Measurements from ENCODE around the gene SLC25A42. TPM values are rescaled to one million over a fixed set of nuclear protein-coding genes. Genes with fewer than 3 reads are reported as not detected.

The SLC25A42 gene
- total RNA-seq, 2 donors from 2014 or later, result 18.2 to 27.7 TPM

DNA sequence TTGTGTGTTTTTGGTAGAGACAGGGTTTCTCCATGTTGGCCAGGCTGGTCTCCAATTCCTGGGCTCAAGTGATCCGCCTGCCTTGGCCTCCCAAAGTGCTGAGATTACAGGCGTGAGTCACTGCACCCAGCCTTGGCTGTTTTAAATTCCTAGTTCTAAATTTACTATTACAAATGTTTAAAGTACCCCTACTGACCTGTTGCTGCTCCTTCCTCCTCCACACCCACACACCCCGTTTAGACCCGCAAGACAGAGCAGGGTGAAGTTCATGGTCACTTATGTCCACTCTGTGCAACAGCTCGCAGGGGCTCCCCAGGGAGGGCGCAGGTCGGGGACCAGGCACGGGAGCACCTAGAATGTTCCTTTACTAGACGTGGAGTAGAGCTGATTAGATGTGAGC, 45.8 kb downstream of the SLC25A42 start:
- no peak for ATAC-seq (replicated peaks in 1 of 2)
- no peaks in the 10 kb centered on the region for H3K27me3 Mint-ChIP-seq (ENCODE audit: low read depth)
- H3K27ac Mint-ChIP-seq, result no peak overlapping the region
- H3K36me3 Mint-ChIP-seq (ENCODE audit: insufficient read depth in 2 of 2), result no peaks in the 10 kb centered on the region
- no peaks in the 10 kb centered on the region for H3K9me3 Mint-ChIP-seq
- no peak for DNase-seq
- no peaks in the 10 kb centered on the region for H3K4me1 Mint-ChIP-seq (ENCODE audit: low read depth)
- H3K4me3 Mint-ChIP-seq, result no peak overlapping the region

DNA sequence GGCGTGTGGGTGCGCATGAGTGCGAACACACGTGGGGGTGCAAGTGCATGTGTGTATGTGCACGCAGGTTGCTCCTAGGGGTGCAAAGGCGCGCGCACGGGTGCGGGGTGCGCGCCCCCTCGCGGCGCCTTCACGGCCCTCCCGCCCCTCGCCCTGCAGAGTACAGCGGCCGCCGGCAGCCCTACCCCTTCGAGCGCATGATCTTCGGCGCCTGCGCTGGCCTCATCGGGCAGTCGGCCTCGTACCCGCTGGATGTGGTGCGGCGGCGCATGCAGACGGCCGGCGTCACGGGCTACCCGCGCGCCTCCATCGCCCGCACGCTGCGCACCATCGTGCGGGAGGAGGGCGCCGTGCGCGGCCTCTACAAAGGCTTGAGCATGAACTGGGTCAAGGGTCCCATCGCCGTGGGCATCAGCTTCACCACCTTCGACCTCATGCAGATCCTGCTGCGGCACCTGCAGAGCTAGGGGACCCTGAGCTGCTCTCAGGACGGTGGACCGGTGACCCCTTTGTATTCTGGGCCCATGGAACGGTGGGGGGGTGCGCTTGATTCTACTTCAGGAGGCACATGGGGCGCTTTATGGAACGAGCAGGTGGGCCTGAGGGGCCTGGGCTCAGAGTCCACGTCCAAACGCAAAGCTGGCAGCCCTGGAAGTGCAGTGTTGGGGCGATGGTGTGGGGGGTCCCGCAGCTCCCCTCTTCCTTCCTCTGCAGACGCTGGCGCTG, 46.8 kb downstream of the SLC25A42 start:
- H3K9me3 Mint-ChIP-seq, result no peaks in the 10 kb centered on the region
- no peaks in the 10 kb centered on the region for H3K4me1 Mint-ChIP-seq (ENCODE audit: low read depth)
- no peaks in the 10 kb centered on the region for H3K36me3 Mint-ChIP-seq (ENCODE audit: insufficient read depth in 2 of 2)
- H3K27me3 Mint-ChIP-seq (ENCODE audit: low read depth), result no peaks in the 10 kb centered on the region
- ATAC-seq (replicated peaks in 1 of 2) (peak; percentile 46 to 51), DNase-seq (peak; percentile 22 to 24)
- H3K4me3 Mint-ChIP-seq, result no peak overlapping the region
- no peak overlapping the region for H3K27ac Mint-ChIP-seq

DNA sequence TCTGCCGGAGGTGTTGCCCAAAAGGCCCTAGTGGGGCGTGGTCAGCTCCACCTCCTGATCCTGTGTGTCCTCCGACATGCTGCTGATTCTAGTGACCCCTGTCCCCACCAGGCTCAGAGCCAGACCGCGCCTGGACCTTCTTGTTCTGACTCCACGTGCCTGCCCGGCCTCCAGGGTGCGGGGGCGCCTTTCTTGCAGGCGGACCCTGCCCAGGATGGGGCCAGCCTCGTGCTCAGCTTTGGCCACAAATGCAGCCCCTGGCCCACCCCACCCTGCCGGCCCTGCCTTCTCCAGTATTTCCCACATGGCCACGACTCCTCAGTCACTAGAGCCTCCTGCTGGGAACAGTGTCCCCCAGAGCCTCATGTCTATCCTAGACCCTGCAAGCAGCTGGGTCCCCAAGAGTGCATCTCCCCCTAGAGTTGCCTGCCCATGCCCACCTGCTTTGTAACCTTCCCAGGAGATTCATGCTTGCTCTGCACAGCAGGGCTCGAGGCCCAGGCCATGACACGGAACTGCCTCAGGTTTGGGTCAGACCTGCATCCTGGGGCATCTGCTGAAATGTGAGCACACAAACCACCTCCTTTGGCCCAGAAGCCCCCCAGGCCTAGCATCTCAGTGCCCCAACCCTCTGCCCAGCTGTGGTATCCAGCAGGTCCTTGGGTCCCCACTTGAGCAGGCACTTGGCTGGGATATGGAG, 47.5 kb downstream of the SLC25A42 start:
- ATAC-seq (replicated peaks in 1 of 2) (no peak), DNase-seq (no peak)
- H3K36me3 Mint-ChIP-seq (ENCODE audit: insufficient read depth in 2 of 2), result no peaks in the 10 kb centered on the region
- H3K4me3 Mint-ChIP-seq, result no peak overlapping the region
- H3K9me3 Mint-ChIP-seq, result no peaks in the 10 kb centered on the region
- no peaks in the 10 kb centered on the region for H3K27me3 Mint-ChIP-seq (ENCODE audit: low read depth)
- H3K4me1 Mint-ChIP-seq (ENCODE audit: low read depth), result no peaks in the 10 kb centered on the region
- no peak overlapping the region for H3K27ac Mint-ChIP-seq

DNA sequence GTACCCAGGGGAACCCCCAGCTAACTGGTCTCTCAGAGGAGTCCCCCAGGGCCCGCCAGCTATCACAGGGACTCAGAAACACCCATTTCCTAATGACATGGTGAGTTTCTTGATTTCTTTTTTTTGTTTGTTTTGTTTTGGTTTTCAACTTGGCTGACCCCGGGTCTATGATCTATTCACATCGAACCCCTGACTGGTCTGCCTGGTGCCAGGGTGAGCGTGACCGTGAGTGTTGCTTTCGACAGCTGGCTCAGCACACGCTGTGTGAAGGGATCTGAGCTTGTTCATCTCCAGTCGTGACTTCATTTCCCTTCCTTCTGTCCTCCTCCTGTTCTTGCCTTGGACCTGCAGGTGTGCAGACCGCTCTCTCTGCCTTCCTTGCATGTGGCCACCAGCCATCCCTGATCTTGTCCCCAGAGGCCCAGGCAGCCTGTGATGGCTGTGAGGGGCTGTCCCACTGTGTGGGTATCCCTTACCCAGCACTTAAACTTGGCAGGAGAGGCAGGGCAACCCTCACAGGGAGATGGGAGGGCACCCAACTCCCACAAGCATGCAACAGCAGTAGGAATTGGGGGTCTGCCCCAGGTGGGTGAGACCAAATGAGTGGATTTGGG, 48.3 kb downstream of the SLC25A42 start:
- no peaks in the 10 kb centered on the region for H3K9me3 Mint-ChIP-seq
- H3K27ac Mint-ChIP-seq, result no peak overlapping the region
- no peak for ATAC-seq (replicated peaks in 1 of 2)
- no peak for DNase-seq
- H3K36me3 Mint-ChIP-seq (ENCODE audit: insufficient read depth in 2 of 2), result no peaks in the 10 kb centered on the region
- no peaks in the 10 kb centered on the region for H3K4me1 Mint-ChIP-seq (ENCODE audit: low read depth)
- no peak overlapping the region for H3K4me3 Mint-ChIP-seq
- H3K27me3 Mint-ChIP-seq (ENCODE audit: low read depth), result no peaks in the 10 kb centered on the region

DNA sequence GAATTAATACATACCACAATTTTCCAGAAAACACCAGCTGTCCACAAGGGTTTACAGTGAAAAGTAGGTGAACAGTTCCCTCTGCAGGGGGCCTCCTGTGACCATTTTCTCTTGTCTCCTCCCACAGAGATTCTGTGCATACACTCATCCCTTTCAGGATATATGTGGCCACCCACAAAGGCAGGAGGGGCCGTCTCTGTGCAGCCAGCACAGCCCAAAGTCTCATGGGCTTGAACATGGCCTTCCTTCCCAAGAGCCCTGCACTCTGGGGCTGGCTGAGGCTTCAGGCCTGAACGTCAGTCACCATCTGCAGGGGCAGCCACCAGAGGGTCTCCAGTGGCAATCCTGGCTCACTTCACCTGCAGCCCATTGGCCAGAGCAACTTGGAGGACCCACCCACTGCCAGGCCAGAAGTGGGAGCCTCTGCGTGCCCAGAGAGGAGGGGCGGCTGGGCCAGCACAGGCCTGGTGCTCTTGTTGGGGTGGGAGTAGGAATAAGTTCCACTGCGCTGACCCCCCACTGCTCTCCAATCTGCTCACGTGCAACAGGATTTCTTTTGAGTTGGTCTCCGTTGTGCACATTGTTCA, 49.3 kb downstream of the SLC25A42 start:
- Mint-ChIP-seq H3K9me3 (no peaks in the 10 kb centered on the region), H3K36me3 (ENCODE audit: insufficient read depth in 2 of 2) (no peaks in the 10 kb centered on the region), H3K4me3 (no peak overlapping the region), H3K27me3 (ENCODE audit: low read depth) (no peaks in the 10 kb centered on the region), H3K4me1 (ENCODE audit: low read depth) (no peaks in the 10 kb centered on the region), H3K27ac (no peak overlapping the region)
- no peak for DNase-seq
- peak in 1 of 2 donors; percentile 42 for ATAC-seq (replicated peaks in 1 of 2)

DNA sequence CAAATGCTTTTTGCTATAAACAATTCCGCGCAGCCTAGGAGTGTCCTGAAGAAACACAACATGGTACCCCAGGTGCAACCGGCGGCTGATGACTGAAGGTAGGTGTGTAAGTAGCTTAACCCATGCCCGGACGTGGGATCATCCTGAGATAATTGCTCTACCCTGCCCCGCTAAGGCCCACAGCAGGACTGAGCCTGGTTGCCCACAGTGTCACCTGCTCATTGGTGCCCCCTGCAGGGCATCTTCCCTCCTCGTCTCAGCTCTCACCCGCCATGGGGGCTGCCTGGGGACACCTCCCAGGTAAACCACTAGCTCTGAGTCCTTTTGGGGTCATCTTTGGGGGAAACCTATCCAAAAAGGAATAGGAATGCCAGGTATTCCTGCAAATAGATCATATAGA, 52.2 kb downstream of the SLC25A42 start:
- H3K36me3 Mint-ChIP-seq (ENCODE audit: insufficient read depth in 2 of 2), result peaks cover 0 to 5% of the 10 kb centered on the region in 2 donors
- no peak overlapping the region for H3K4me3 Mint-ChIP-seq
- no peaks in the 10 kb centered on the region for H3K27me3 Mint-ChIP-seq (ENCODE audit: low read depth)
- ATAC-seq (replicated peaks in 1 of 2) (peak; percentile 60 to 61), DNase-seq (peak; percentile 52 to 68)
- H3K4me1 Mint-ChIP-seq (ENCODE audit: low read depth), result no peaks in the 10 kb centered on the region
- no peak overlapping the region for H3K27ac Mint-ChIP-seq
- H3K9me3 Mint-ChIP-seq, result no peaks in the 10 kb centered on the region

DNA sequence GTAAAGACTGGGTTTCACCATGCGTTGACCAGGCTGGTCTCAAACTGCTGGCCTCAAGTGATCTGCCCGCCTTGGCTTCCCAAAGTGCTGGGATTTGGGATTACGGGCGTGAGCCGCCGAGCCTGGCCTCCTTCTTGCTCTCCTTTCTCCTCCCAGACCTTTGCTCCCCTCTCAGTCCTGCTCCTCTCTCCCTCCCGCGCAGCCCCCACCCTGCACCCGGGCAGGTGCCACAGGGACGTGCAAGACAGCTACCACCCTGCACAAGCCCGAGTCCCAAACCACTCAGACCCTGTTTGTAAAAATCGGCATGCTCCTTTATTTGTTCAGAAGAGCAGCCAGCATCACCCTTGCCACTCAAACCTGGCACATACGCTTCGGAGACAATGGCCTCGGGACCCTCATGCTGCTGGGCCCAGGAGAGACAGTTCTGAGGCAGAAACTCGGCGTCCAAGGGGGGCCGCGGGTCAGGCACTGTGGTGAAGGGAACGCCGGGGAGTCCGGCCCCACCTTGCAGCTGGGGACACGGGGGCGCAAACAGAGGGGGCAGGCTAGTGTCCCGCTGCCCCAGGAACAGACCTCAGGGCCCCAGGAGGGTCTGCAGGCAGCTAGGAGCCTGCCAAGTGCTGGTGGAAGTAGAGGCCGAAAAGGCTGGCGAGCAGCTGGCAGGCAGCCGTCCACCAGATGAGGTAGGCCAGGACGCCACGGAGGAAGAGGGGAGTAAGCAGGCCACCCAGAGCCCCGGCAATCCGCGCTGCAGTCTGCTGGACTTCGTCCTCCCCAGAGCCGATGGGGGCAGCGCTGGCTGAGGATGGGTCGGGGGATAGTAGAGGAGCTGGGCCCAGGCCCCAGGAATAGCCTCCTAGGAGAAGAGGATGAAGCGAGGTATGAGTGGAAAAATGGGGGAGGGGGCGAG, 55.8 kb downstream of the SLC25A42 start:
- Mint-ChIP-seq H3K4me3 (no peak overlapping the region), H3K36me3 (ENCODE audit: insufficient read depth in 2 of 2) (peaks cover 6 to 20% of the 10 kb centered on the region in 2 donors), H3K27me3 (ENCODE audit: low read depth) (no peaks in the 10 kb centered on the region), H3K9me3 (peaks cover 5 to 6% of the 10 kb centered on the region in 2 donors), H3K4me1 (ENCODE audit: low read depth) (no peaks in the 10 kb centered on the region), H3K27ac (no peak overlapping the region)
- ATAC-seq (replicated peaks in 1 of 2) (no peak), DNase-seq (no peak)

DNA sequence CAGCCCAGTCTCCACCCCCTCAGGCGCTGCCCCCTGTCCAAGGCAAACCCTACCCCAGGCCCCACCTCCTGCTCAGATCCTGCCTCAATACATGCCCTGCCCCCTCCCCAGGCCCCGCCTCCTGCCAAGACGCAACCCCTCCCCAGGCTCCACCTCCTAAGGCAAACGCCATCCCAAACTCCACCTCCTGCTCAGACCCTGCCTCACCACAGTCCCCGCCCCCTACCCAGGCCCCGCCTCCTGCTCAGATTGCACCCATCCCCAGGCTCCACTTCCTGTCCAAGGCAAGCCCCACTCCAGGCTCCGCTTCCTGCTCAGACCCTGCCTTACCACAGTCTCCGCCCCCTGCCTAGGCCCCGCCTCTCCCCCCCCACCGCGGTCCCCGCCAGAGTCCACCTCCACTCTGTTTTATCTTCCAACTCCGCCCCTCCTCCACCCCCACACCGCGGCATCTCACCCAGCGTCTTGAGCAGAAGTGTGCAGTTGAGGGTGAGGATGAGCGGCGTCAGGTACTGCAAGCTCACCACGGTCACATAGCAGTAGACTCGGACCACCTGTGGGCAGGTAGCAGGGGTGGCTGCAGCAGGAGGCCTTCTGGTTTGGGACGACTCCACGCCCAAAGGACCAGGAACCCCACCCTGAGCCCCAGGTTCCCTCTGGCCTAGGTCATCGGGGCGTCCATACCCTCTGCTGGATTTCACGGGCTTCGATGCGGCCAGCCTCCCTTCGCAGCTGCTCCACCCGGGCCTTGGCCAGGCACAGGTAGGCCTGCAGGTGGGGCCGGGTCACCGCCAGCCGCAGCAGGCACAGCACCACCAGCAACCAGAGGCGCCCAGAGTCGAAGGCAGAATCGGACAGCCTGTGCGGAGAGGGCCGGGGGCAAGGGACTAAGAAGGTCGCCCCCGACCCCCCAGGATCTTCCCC, 56.8 kb downstream of the SLC25A42 start:
- ATAC-seq (replicated peaks in 1 of 2) (no peak), DNase-seq (peak; percentile 13 to 14)
- Mint-ChIP-seq H3K4me3 (no peak overlapping the region), H3K9me3 (peaks cover 5 to 6% of the 10 kb centered on the region in 2 donors), H3K27ac (no peak overlapping the region), H3K27me3 (ENCODE audit: low read depth) (no peaks in the 10 kb centered on the region), H3K4me1 (ENCODE audit: low read depth) (no peaks in the 10 kb centered on the region), H3K36me3 (ENCODE audit: insufficient read depth in 2 of 2) (peaks cover 6 to 20% of the 10 kb centered on the region in 2 donors)

DNA sequence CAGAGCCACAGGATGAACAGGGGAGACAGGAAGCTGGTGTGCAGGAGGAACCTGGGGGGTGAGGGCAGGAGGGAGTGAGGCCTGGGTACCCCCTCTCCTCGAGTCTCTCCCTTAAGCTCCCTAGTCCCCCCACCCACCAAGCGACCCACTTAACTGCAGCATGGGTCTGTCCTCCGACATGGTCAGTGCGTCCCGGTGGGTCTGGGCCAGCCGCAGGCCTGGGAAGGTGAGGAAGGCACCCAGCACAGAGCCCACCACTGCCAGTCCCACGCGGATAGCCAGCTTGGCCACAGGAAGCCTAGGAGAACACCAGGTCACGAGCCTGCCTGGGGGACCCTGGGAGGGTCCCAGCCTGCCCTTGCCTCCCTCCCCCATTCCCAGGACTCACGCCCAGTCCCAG, 57.6 kb downstream of the SLC25A42 start:
- Mint-ChIP-seq H3K4me3 (no peak overlapping the region), H3K4me1 (ENCODE audit: low read depth) (no peaks in the 10 kb centered on the region), H3K27ac (no peak overlapping the region), H3K9me3 (peaks cover 5 to 6% of the 10 kb centered on the region in 2 donors), H3K36me3 (ENCODE audit: insufficient read depth in 2 of 2) (peaks cover 8 to 22% of the 10 kb centered on the region in 2 donors), H3K27me3 (ENCODE audit: low read depth) (no peaks in the 10 kb centered on the region)
- DNase-seq, result no peak
- no peak for ATAC-seq (replicated peaks in 1 of 2)

DNA sequence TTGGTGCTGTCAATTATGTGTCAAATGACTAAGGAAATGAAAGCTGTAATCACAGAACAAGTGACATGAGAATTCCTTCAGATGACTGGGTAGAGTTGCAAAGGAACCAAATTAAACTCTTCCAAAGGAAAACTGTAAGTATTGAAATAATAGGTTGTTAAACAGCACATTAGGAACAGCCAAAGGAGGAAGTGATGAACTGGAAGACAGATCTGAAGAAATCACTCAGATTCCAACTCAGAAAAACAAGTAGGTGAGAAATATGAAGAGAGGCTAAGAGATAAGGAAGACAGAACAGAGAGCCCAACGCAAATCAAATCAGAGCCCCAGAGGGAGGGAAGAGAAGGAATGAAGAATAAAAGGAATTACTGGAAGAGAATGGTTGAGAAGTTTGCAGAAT, 59.1 kb downstream of the SLC25A42 start:
- Mint-ChIP-seq H3K27ac (peak overlapping the region; percentile 20), H3K9me3 (peaks cover 5 to 6% of the 10 kb centered on the region in 2 donors), H3K4me3 (no peak overlapping the region), H3K27me3 (ENCODE audit: low read depth) (no peaks in the 10 kb centered on the region), H3K36me3 (ENCODE audit: insufficient read depth in 2 of 2) (peaks cover 8 to 24% of the 10 kb centered on the region in 2 donors), H3K4me1 (ENCODE audit: low read depth) (no peaks in the 10 kb centered on the region)
- ATAC-seq (replicated peaks in 1 of 2) (no peak), DNase-seq (no peak)

DNA sequence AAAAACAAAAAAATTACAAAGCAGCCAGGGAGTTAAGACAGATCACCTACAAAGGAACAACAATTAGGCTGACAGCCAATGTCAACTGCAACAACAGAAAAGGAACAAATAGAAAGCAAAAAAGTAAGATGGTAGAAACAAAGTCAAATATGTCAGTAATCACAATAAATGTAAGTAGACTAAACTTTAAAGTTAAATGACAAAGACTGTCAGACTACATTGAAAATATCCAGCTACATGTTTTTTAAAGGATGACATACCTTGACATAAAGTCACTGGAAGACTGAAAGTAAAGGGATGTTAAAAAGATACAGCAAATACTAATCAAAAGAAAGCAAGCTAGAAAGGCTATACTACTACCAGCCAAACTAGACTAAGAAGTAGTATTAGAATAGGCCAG, 59.6 kb downstream of the SLC25A42 start:
- ATAC-seq (replicated peaks in 1 of 2), result no peak
- H3K9me3 Mint-ChIP-seq, result peaks cover 5 to 6% of the 10 kb centered on the region in 2 donors
- H3K27ac Mint-ChIP-seq, result no peak overlapping the region
- H3K36me3 Mint-ChIP-seq (ENCODE audit: insufficient read depth in 2 of 2), result peaks cover 8 to 24% of the 10 kb centered on the region in 2 donors
- H3K4me3 Mint-ChIP-seq, result no peak overlapping the region
- no peaks in the 10 kb centered on the region for H3K4me1 Mint-ChIP-seq (ENCODE audit: low read depth)
- no peak for DNase-seq
- H3K27me3 Mint-ChIP-seq (ENCODE audit: low read depth), result no peaks in the 10 kb centered on the region

DNA sequence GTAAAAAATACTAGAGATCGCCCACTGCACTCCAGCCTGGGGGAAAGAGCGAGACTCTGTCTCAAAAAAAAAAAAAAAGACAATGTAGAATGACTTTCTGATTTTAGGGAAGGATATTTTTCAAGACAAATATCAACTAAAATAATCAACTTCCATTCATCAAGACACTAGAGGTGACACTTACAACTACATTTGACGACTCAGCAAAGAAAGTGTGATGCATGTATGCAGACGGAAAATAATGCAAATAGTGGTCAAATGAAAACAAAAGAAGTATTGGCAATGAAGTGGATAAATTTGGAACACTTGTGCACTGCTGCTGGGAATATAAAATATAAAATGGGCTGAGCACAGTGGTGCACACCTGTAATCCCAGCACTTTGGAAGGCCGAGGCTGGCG, 62.3 kb downstream of the SLC25A42 start:
- DNase-seq (no peak), ATAC-seq (replicated peaks in 1 of 2) (no peak)
- Mint-ChIP-seq H3K4me3 (no peak overlapping the region), H3K36me3 (ENCODE audit: insufficient read depth in 2 of 2) (peaks cover 8 to 27% of the 10 kb centered on the region in 2 donors), H3K4me1 (ENCODE audit: low read depth) (no peaks in the 10 kb centered on the region), H3K27me3 (ENCODE audit: low read depth) (no peaks in the 10 kb centered on the region), H3K27ac (no peak overlapping the region), H3K9me3 (peaks cover 5 to 6% of the 10 kb centered on the region in 2 donors)
